Measurements from ENCODE around the gene SPACA6. TPM values are rescaled to one million over a fixed set of nuclear protein-coding genes. Genes with fewer than 3 reads are reported as not detected.

SPACA6 gene
- total RNA-seq, 1 donor from 2014 or later, result 1.1 TPM

Other genes starting within 250 kb of the SPACA6 start
- not detected in 2 replicates for gene SIGLEC8, start 234.9 kb upstream of the SPACA6 start, total RNA-seq
- gene CEACAM18, start 214.8 kb upstream of the SPACA6 start, total RNA-seq, result not detected in 2 replicates
- gene SIGLEC12, start 191.5 kb upstream of the SPACA6 start, total RNA-seq, result not detected in 2 replicates
- not detected in 2 replicates for gene SIGLEC6, start 161.7 kb upstream of the SPACA6 start, total RNA-seq
- 1.6 and 2.2 TPM in 2 replicates for gene ZNF175, start 122.0 kb upstream of the SPACA6 start, total RNA-seq
- gene SIGLEC5, start 62.9 kb upstream of the SPACA6 start, total RNA-seq, result not detected in 2 replicates
- not detected in 2 replicates for gene SIGLEC14, start 46.5 kb upstream of the SPACA6 start, total RNA-seq
- gene HAS1, start 30.7 kb downstream of the SPACA6 start, total RNA-seq, result 0.13 and 0.26 TPM in 2 replicates
- not detected in 2 replicates for gene FPR1, start 58.5 kb downstream of the SPACA6 start, total RNA-seq
- gene FPR2, start 67.8 kb downstream of the SPACA6 start, total RNA-seq, result not detected in 2 replicates
- gene FPR3, start 101.8 kb downstream of the SPACA6 start, total RNA-seq, result not detected in 2 replicates
- gene ZNF577, start 194.6 kb downstream of the SPACA6 start, total RNA-seq, result 5.5 and 6.8 TPM in 2 replicates
- 8.4 and 13.4 TPM in 2 replicates for gene ZNF649, start 211.7 kb downstream of the SPACA6 start, total RNA-seq
- gene ZNF613, start 234.1 kb downstream of the SPACA6 start, total RNA-seq, result 6.8 and 8.3 TPM in 2 replicates